ENCODE results near the gene TSPAN17.

Gene TSPAN17

DNA sequence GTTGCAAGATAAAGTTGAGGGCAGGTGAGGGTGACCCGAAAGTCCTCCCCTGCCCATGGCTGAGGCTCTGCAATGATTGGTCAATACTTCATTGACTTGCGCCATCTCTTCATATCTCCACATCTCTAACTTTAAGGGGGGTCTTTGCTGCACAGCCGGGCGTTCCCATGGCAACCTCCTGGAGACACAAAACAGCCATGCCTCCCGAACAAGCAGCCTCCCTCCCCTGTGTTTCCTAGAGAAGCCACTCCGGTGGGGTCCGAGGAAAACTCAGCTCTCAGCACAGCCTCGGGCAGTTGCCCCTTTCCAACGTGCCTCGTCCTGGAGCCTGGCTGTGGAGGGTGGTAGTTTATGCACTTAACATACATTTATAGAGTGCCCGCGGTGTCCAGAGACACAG is 57.5 kb downstream of the TSPAN17 start:
- no peak for DNase-seq (ENCODE audit: low read depth, low spot score)
